OCI-LY3 (cell line): ENCODE measurements around the gene HDAC4.

Experiments
- H2AFZ ChIP-seq: fragments of 200-600, 300-600 bp; shearing (Covaris generic); 2 replicates; pipeline ENCODE4 v1.6.0; 2014; ENCODE audit warnings: antibody characterized with exemption, low read depth, low read length
- H3K27ac ChIP-seq: fragments of 200-600, 300-600 bp; sonication (generic); 2 replicates; pipeline ENCODE4 v1.5.1; 2014; ENCODE audit warnings: mild to moderate bottlenecking, low read length, moderate library complexity, mixed read lengths
- H3K27me3 ChIP-seq: fragments of 200-600, 300-600 bp; sonication (generic); 2 replicates; pipeline ENCODE4 v1.6.1; 2014; ENCODE audit warnings: low read depth, low read length, mixed read lengths
- H3K36me3 ChIP-seq: fragments of 200-600, 300-600 bp; sonication (generic); replicated peaks from 2 replicates; pipeline ENCODE3; 2014; ENCODE audit warnings: low read depth, low read length, mixed read lengths
- H3K4me1 ChIP-seq: fragments of 300-600, 200-600 bp; sonication (generic); 2 replicates; pipeline ENCODE4 v1.6.1; 2014; ENCODE audit warnings: low read length, mixed read lengths
- H3K4me2 ChIP-seq: fragments of 200-600, 300-600 bp; sonication (generic); 2 replicates; pipeline ENCODE4 v1.6.1; 2014; ENCODE audit warnings: low read length, mixed read lengths
- H3K4me3 ChIP-seq: fragments of 300-600, 200-600 bp; sonication (generic); 2 replicates; pipeline ENCODE4 v1.5.1; 2014; ENCODE audit warnings: antibody characterized with exemption, mild to moderate bottlenecking, low read length, moderate library complexity
- H3K79me2 ChIP-seq: fragments of 300-600, 200-600 bp; shearing (Covaris generic); 2 replicates; pipeline ENCODE4 v1.6.1; 2014; ENCODE audit warnings: mild to moderate bottlenecking, low read length, mixed read lengths
- H3K9ac ChIP-seq: fragments of 300-600, 200-600 bp; shearing (Covaris generic); 2 replicates; pipeline ENCODE4 v1.6.0; 2014; ENCODE audit warnings: mild to moderate bottlenecking, low read length, moderate library complexity
- H3K9me3 ChIP-seq: fragments of 200-600, 300-600 bp; shearing (Covaris generic); 2 replicates; pipeline ENCODE4 v1.6.1; 2014; ENCODE audit warnings: low read length, mixed read lengths; ENCODE audit not compliant: insufficient read depth
- H4K20me1 ChIP-seq: fragments of 200-600, 300-600 bp; sonication (generic); 2 replicates; pipeline ENCODE4 v1.6.1; 2016; ENCODE audit warnings: low read length, mixed read lengths; ENCODE audit not compliant: insufficient read depth
- EZH2phosphoT487 ChIP-seq: fragments of 200-600 bp; shearing (Covaris generic); IDR thresholded peaks from 2 replicates; pipeline ENCODE4 v1.6.1; 2018; ENCODE audit warnings: antibody characterized with exemption, mixed run types, low read depth
- TF ChIP-seq, protein P1 (sequence below): fragments of 200-600, 300-600 bp; sonication (generic); IDR thresholded peaks from 2 replicates; pipeline ENCODE4 v1.5.1; 2014; ENCODE audit warnings: antibody characterized with exemption, low read length, low read depth

The HDAC4 gene

DNA sequence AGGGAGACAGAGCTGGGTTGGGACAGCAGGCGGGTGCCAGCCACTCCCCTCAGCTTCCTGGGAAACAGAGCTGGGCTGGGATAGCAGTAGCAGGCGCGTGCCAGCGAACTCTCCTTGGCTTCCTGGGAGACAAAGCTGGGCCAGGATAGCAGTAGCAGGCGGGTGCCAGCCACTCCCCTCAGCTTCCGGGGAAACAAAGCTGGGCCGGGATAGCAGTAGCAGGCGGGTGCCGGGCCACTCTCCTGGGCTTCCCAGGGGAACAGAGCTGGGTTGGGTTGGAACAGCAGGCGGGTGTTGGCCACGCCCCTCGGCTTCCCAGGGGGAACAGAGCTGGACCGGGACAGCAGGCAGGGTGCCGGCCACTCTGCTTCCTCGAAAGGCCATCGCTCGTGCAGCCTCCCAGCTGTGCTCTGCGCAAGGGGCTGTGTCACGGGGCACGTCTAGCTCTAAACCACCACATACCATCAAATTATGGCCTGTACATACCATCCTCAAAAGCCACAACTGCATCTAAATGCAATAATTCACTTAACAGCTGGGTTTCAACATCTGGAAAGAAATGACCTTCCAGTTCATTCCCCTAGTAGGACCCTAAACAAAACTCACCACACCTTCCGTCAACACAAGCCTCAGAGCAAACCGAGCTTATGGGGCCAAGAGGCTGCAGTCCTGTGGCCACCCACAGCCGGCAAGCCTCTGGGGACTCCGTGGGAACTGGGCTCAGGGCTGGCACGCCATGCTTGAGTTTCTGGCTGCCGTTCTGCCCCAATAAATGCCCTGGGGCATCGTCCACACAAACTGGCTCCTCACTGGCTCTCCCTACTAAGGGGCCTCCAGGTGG is 324.7 kb downstream of the HDAC4 start:
- TF ChIP-seq EZH2phosphoT487 = no peak
- TF ChIP-seq, protein P1, sequence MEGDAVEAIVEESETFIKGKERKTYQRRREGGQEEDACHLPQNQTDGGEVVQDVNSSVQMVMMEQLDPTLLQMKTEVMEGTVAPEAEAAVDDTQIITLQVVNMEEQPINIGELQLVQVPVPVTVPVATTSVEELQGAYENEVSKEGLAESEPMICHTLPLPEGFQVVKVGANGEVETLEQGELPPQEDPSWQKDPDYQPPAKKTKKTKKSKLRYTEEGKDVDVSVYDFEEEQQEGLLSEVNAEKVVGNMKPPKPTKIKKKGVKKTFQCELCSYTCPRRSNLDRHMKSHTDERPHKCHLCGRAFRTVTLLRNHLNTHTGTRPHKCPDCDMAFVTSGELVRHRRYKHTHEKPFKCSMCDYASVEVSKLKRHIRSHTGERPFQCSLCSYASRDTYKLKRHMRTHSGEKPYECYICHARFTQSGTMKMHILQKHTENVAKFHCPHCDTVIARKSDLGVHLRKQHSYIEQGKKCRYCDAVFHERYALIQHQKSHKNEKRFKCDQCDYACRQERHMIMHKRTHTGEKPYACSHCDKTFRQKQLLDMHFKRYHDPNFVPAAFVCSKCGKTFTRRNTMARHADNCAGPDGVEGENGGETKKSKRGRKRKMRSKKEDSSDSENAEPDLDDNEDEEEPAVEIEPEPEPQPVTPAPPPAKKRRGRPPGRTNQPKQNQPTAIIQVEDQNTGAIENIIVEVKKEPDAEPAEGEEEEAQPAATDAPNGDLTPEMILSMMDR = no peak
- Histone ChIP-seq H3K27me3 (no peaks in the 10 kb centered on the region), H3K4me1 (no peaks in the 10 kb centered on the region), H3K4me3 (no peak overlapping the region), H4K20me1 (no peaks in the 10 kb centered on the region), H3K36me3 (no peaks in the 10 kb centered on the region), H3K4me2 (no peak overlapping the region), H2AFZ (no peak overlapping the region), H3K27ac (no peak overlapping the region), H3K9ac (no peak overlapping the region), H3K79me2 (no peaks in the 10 kb centered on the region), H3K9me3 (no peaks in the 10 kb centered on the region)

DNA sequence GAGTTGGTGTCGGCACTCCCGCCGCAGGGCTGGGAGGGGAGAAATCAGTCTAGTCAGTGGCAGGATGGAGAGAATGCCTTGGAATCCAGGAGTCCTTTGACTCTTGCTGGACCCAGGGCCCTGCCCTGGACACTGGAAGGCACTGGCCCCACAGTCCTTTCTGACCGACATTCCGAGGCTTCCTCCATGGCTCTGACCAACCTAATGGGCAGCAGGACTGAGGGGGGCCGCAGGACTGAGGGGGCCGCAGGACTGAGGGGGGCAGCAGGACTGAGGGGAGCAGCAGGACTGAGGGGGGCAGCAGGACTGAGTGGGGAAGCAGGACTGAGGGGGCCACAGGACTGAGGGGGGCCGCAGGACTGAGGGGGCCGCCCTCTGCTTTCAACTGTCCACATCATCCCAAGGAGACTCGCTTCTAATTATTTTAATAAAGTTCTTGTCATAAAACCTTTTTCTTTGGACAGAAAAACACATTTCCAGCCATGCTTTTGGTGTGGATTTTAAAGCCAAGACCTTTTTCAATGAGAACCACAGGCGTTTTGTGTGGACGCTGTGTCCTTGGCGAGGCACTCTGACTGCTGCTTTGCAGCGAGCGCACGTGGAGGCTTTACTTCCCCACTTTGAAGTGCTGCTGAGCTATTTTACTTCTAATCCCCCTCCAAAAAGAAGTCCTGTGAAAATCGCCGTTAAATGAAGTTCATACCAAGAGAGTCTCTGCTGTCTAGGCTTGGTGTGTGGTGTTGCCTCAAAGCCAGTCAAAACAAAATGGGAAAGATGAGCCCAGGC is 326.9 kb downstream of the HDAC4 start:
- H3K36me3 ChIP-seq = no peaks in the 10 kb centered on the region
- H3K27me3 ChIP-seq = no peaks in the 10 kb centered on the region
- H2AFZ ChIP-seq = no peak overlapping the region
- no peaks in the 10 kb centered on the region for H3K9me3 ChIP-seq
- no peaks in the 10 kb centered on the region for H4K20me1 ChIP-seq
- no peaks in the 10 kb centered on the region for H3K4me1 ChIP-seq
- no peak overlapping the region for H3K27ac ChIP-seq
- no peaks in the 10 kb centered on the region for H3K79me2 ChIP-seq
- no peak for TF ChIP-seq EZH2phosphoT487
- TF ChIP-seq, protein P1 = no peak
- no peak overlapping the region for H3K4me3 ChIP-seq
- no peak overlapping the region for H3K4me2 ChIP-seq
- H3K9ac ChIP-seq = no peak overlapping the region

DNA sequence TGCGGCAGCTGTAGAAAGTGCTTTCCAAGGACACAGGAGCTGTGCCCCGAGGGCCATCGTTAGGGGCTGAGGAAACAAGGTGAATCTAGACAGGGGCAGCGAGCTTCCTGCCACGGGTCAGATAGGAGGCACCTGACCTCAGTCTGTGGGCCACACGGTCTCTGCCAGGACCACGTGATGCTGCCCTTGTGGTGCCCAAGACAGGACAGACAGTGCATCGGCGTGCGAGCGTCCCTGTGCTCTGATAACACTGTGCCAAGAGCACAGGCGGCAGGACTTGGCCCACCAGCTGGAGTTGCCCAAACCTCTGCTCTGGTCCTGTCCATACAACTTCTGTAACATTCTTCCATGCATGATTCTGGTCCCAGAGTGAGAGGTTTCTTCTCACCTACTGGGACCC is 327.6 kb downstream of the HDAC4 start:
- Histone ChIP-seq H3K36me3 (no peaks in the 10 kb centered on the region), H3K9ac (no peak overlapping the region), H3K9me3 (no peaks in the 10 kb centered on the region), H3K27me3 (no peaks in the 10 kb centered on the region), H3K4me3 (no peak overlapping the region), H3K4me1 (no peaks in the 10 kb centered on the region), H3K79me2 (no peaks in the 10 kb centered on the region), H4K20me1 (no peaks in the 10 kb centered on the region), H2AFZ (no peak overlapping the region), H3K4me2 (no peak overlapping the region), H3K27ac (no peak overlapping the region)
- TF ChIP-seq, protein P1 = no peak
- TF ChIP-seq EZH2phosphoT487 = no peak

DNA sequence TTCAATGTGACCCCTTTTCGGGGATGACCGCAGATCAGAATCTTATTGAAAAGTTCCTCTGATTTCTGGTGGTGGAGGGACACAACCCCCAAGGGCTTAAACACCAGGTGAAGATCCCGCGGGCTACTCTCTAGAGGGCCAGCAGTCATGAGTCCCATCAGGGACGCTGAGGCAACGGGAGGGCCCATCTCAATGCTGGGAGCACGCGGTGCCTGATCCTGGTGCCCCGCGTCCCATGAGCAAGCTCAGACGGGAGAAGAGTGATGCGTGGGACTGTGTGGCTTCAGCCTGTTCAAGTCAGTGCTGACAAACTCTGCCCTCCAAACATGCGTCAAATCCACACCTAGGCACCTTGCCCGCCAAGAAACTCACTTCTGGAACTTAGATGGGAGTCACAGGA is 328.0 kb downstream of the HDAC4 start:
- Histone ChIP-seq H3K36me3 (no peaks in the 10 kb centered on the region), H3K27me3 (no peaks in the 10 kb centered on the region)

More for the DNA sequence above, 328.0 kb downstream of the HDAC4 start:
- no peaks in the 10 kb centered on the region for H3K79me2 ChIP-seq
- H3K27ac ChIP-seq = no peak overlapping the region
- H2AFZ ChIP-seq = no peak overlapping the region
- no peaks in the 10 kb centered on the region for H3K4me1 ChIP-seq
- no peak overlapping the region for H3K9ac ChIP-seq
- TF ChIP-seq, protein P1 = no peak
- TF ChIP-seq EZH2phosphoT487 = no peak
- no peak overlapping the region for H3K4me2 ChIP-seq
- H3K9me3 ChIP-seq = no peaks in the 10 kb centered on the region
- H3K4me3 ChIP-seq = no peak overlapping the region
- no peaks in the 10 kb centered on the region for H4K20me1 ChIP-seq
